C4-2B (cell line): Measurements from ENCODE around the gene MPC1.

Experiments used
- H3K27ac ChIP-seq: fragments of 450-650 bp; 2 replicates; pipeline ENCODE4 v1.5.1; 2017
- ZFX ChIP-seq: fragments of 450-650 bp; IDR thresholded peaks from 2 replicates; pipeline ENCODE4 v1.6.1; 2017
- TF ChIP-seq, protein P1 (sequence below): fragments of 450-650 bp; conservative IDR thresholded peaks from 2 replicates; pipeline ENCODE4 v1.5.1; 2017; ENCODE audit warnings: mild to moderate bottlenecking

The MPC1 gene

GRCh38 chr6:166335378-166336302, 47.1 kb downstream of the MPC1 start:
- H3K27ac ChIP-seq: no peak overlapping the region
- TF ChIP-seq ZFX: no peak
- TF ChIP-seq, protein P1, sequence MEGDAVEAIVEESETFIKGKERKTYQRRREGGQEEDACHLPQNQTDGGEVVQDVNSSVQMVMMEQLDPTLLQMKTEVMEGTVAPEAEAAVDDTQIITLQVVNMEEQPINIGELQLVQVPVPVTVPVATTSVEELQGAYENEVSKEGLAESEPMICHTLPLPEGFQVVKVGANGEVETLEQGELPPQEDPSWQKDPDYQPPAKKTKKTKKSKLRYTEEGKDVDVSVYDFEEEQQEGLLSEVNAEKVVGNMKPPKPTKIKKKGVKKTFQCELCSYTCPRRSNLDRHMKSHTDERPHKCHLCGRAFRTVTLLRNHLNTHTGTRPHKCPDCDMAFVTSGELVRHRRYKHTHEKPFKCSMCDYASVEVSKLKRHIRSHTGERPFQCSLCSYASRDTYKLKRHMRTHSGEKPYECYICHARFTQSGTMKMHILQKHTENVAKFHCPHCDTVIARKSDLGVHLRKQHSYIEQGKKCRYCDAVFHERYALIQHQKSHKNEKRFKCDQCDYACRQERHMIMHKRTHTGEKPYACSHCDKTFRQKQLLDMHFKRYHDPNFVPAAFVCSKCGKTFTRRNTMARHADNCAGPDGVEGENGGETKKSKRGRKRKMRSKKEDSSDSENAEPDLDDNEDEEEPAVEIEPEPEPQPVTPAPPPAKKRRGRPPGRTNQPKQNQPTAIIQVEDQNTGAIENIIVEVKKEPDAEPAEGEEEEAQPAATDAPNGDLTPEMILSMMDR: no peak

- no peak overlapping the region for H3K27ac ChIP-seq
- TF ChIP-seq, protein P1: no peak
- no peak for TF ChIP-seq ZFX
Measured at GRCh38 chr6:166334878-166335277, 47.9 kb downstream of the MPC1 start.

DNA sequence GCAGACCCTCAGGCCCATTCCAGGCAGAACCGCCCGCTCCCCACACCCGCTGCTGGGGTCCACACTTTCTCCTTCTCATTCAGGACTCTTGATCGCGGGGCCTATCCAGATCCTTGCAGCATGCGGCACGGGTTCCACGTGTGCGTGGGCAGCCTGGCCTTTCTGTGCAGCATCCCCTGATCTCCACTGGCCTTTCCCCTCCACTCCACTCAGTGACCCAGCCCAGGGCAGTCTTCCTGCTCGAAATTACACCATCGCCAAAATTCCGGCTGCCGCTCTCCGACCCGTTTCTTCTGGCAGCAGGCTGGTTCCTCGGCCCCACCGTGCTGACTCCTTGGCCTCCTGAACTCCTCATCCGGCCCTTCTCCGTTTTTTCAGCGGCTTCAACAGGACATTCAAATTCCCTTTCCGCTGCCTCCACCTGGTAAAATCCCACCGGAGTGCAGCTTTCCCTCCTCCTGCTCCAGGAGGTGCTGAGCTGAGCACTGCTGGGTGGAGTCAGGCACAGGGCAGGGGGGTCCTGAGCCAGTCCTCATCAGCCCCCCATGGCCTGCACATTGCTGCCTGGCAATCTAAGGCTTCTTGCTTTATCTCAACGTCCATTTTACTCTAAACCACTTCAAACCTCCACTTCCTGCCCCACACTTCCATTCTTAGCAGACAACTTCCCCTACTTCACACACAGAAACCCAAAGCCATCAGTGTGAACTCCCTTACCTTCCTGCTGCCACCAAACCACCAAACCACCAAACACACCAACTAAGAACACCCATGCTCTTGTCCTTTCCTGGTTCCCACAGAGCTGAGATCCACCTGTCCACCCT, 49.4 kb downstream of the MPC1 start:
- H3K27ac ChIP-seq: no peak overlapping the region
- TF ChIP-seq ZFX: no peak
- TF ChIP-seq, protein P1: no peak

DNA sequence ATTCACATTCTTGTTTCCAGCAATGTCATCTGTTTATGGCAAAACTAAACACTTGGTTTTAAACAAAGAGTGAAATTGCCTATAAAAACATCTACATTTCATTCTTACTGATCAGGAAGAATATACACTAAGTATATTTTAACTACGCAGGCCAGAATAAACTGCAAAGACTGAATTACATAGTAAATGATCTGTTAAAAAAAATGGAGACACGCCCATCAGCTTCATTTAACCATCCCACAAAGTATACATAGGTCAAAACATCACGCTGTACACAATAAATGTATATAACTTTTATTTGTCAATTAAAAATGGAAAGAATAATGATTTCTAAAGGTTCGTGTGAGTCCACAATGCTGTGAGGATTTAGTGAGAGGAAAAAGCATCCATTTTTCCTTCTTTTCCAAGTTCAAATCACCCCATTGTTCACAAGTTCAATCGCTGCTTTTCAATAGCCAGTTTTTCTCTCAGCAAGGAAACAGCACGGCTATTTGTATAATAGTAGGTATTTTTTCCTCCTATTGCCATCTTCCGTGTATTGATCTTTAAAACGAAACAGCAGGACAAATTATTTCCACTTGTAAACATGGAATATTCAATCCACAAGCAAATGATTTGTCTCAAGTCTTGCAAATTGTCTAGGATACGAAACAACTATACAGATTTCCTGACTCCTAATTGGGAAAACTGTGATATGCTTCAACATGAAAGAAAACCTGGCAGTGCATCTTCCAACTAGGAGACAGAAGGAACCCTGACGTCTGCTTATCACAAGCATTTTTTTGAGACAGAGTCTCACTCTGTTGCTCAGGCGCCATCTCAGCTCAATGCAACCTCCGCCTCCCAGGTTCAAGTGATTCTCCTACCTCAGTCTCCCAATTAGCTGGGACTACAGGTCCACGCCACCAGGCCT, 51.0 kb downstream of the MPC1 start:
- no peak overlapping the region for H3K27ac ChIP-seq

GRCh38 chr6:166330612-166331011, 52.1 kb downstream of the MPC1 start:
- no peak overlapping the region for H3K27ac ChIP-seq
- no peak for TF ChIP-seq ZFX
- TF ChIP-seq, protein P1: no peak

More for the DNA sequence above, 51.0 kb downstream of the MPC1 start:
- TF ChIP-seq, protein P1: no peak
- TF ChIP-seq ZFX: no peak

- no peak overlapping the region for H3K27ac ChIP-seq
- TF ChIP-seq, protein P1: no peak
- TF ChIP-seq ZFX: no peak
Measured at GRCh38 chr6:166325383-166326042, 57.2 kb downstream of the MPC1 start.
